Posterior vena cava (tissue), 2 donors: ENCODE measurements around the gene RHBDD3. TPM values are rescaled to one million over a fixed set of nuclear protein-coding genes. Genes with fewer than 3 reads are reported as not detected.
A peak's percentile ranks its signal among the peaks of the same experiment; 100 is the strongest.

Experiments
- DNase-seq: peaks from one replicate; pipeline ENCODE4 v3.0.0-alpha.2; 2020; ENCODE audit warnings: low spot score
- intact Hi-C, 2 donors: fragments of 100-400 bp; cut with DNase I; formaldehyde crosslinking; loops; one replicate each; pipeline versions ENCODE4 v1.14.1 to v1.14.2; 2022 to 2023
- total RNA-seq, 2 donors: library from RNA; stranded (reverse); fragmentation: NEBNext Ultra II Directional; extraction: Animal tissue kit (Norgen Biotek cat#: 25700); gene quantifications; one replicate each; pipeline ENCODE4 v1.2.1, GENCODE V29; 2021
- donor health status: DM: yes; HTN: yes; CAD: no.
- donor health status: DM: yes; HTN: yes; CAD: no.

RHBDD3 gene
- total RNA-seq, 2 donors from 2014 or later: 11.8 to 17.6 TPM

DNA sequence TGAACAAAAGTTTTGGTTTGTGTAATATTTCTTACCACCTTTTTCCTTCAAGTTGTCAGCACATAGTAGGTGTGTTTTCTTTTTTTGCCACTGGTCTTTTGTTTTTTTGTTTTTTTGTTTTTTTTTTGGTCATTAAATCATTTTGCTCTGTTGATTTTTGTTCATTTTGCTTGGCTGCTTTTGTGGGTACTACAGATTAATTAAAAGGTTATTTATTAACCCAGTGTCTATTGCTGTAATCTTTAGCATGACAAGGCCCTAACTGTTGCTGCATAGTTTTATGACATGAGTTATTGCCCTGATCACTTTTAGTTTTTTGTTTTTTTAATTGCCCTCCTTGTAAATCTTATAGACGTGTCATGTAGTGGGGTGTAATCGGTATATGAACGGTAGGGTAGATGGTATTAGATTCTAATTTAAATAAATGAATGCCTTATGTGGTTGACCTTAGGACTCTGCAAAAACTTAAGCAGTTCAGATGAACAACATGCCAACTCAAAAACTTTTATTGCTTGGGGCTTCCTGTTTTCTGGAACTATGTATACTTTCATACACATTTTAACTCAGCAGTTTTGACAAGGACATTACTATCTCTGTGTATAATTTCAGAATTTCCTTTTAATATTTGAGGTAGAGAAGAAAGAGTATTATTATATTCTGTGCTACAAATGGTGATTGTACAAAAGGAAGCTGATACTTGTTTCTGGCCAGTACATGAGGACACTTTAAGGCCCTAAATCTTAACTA, 8.2 kb upstream of the RHBDD3 start:
- no peak for DNase-seq

DNA sequence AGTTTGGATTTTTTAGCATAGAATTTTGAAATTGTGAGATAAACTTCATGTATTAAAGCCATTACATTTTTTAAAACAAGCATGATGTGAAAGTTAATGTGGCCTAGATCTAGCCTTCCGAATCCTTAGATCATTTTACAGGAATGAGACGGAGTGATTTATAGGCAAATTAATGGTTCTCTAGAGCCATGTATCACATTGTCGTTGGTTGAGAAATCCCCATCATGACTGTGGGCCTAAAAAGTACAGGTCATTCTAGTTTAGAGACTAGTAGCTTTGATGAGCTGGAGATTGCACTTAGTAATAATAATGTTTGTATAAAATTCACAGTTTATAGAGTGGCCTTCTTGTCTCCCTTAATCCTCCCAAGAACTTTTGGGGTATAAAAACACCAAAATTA, 7.4 kb upstream of the RHBDD3 start:
- DNase-seq: no peak
- intact Hi-C loops: no loop called here

More for the DNA sequence above, 8.2 kb upstream of the RHBDD3 start:
- intact Hi-C loops: no loop called here

DNA sequence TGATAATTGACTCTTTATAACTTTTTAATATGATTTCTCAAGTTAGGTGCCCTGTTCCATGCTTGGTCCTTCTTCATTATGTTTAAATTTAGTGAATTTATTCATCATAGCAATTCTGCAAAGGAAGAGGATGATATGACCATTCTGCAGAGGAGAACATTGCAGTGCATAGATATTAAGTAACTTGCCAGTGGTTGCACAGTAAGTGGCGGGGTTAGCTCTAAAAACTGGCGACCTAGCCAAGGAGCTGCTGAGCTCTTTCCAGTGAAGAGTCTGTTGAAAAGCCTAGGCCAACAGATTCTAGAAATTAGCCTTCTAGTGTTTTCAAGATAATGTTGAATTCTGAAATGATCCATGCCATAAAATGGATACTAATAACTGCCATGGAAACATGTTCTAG, 4.8 kb upstream of the RHBDD3 start:
- DNase-seq: no peak
- intact Hi-C loops: loop anchor here in 1 of 2 donors (2.0 kb wide), 1 partner anchor 50 kb away; no protein-coding TSS in a partner anchor

DNA sequence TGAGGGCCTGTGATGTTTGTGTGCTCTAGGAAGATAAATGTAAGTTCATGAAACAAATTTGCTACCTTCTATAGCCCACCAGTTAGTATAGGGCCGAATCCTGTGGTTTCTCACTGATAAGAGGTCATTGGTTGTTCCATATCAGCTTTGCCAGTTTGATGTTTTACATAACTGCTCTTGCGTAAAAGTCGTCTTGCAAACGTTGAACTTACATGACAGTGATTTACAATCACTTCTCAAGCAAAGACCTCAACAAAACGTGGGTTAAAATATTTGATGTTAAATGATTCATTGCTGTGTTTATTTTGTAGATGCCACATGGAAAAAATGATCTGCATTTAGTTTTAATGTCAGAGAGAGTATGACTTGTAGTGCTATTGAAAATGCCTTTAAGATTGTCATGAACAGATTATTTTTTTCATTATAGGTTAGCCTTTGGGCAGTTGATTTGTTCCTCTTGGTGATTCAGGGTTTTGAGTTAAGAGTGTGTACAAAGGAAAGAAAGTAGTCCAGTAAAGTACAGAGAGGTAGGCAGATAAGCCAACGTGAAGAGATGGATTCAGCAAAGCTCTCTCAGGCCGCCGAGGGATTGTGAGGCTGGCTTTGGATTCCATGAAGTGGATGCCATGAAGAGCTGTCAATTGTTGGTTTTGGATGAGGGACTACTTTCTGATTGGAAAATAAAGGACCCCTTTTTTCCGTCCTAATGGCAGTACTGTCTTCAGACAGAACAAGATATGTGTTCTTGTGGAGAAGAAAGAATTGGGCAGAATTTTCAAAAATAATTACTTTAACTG, 2.9 kb upstream of the RHBDD3 start:
- no peak for DNase-seq
- intact Hi-C loops: no loop called here

GRCh38 chr22:29269731-29270474, 2.1 kb upstream of the RHBDD3 start:
- intact Hi-C loops: no loop called here
- no peak for DNase-seq

- intact Hi-C loops: no loop called here
- no peak for DNase-seq
Observed at GRCh38 chr22:29269230-29269604, 1.4 kb upstream of the RHBDD3 start.

DNA sequence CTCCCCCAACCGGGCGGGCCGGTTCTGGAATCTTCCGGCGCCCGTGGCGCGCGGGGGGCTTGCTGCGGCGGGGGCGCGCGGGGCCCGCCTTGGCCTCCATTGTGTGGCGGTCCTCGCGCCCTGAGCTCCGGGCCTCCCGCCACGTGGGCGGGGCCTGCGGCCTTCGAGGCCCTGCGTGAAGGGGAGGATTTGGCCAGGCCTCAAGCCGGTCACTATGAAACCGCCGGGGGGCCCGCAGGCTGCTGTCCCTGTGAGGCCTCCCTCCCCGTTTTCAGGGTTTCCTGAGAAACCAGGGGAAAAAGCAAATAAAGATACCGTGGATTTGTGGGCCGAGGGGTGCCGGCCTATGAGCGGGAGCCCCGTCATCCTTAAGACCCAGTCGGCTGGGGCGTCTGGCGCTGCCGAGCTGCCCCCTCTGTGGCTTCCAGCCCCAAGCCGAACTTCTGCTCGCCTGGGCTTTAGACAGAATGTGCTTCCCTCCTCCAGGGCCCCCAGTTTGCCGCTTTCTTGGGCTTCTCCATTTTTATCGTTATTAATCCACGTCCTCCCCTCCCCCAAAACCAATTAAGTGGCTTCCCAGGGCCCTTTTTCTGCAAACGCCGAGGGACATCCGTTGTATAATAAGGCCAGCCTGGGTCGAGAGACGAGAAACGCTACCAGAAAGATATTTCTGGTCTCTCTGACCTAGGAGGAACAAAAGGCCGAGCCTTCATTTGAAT, 889 bp upstream of the RHBDD3 start:
- intact Hi-C loops: no loop called here
- peak; percentile 92 for DNase-seq

- DNase-seq: no peak
- intact Hi-C loops: no loop called here
Observed at GRCh38 chr22:29267462-29267857, 321 bp downstream of the RHBDD3 start.

DNA sequence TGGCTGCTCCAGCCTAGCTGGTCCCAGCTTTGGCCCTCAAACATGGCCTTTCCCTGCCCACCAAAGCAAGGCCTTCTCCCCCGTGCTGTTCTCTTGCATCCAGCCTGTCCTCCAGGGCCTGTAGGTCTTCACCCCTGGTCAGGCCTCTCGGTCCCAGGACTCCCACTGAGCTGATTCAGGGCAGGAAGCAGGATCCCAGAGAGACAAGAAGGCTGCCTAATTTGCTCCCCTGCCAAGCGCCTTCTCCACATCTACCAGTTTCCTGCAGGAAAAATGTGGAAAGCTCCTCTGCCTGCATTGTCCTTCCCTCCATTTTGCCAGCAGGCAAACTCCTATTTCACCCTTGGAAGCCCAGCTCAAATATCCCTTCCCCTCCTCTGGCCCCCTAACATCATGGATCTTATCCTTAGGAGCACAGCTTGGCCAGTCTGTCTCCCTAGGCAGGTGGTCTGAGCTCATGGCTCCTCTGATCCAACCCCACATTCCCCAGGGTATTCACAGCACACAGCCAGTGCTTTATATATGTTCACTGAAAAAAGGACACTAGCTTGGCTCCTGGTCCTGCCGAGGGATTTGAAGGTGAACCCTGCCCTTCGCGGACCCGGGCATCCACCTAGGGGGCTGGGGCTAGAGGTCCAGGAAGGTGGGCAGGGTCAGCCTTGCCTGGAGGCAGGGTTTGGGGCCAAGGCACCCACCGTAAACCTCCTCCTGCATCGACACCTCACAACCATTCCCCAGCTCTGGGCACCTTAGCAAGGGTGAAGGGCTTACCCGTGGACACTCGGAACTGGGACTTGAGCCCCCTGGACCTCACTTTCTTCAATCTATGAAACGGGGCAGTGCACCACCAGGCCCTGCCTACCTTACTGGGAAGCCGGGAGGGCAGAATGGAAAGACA, 968 bp downstream of the RHBDD3 start:
- intact Hi-C loops: no loop called here
- peak; percentile 70 for DNase-seq

DNA sequence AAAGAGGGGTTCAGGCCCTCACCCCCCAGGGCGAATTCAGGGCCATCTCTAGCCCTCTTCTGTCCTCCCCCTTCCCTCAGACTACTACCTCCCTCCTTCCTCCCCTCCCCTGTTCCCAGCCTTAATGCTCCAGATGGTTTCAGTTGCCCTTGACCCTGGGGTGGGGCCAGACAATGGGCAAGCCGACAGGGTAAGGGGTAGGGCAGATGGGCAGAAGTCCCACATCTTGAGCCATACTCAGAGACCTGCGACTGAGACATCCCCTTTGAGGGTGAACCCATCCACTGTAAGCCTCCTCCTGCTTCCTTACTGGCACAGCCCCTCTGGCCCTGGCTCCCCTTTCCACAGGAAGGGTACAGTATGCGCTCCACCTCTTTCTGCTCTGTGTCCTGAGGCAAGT, 1.9 kb downstream of the RHBDD3 start:
- DNase-seq: no peak
- intact Hi-C loops: no loop called here

GRCh38 chr22:29265305-29265704, 2.5 kb downstream of the RHBDD3 start:
- intact Hi-C loops: no loop called here
- DNase-seq: no peak

DNA sequence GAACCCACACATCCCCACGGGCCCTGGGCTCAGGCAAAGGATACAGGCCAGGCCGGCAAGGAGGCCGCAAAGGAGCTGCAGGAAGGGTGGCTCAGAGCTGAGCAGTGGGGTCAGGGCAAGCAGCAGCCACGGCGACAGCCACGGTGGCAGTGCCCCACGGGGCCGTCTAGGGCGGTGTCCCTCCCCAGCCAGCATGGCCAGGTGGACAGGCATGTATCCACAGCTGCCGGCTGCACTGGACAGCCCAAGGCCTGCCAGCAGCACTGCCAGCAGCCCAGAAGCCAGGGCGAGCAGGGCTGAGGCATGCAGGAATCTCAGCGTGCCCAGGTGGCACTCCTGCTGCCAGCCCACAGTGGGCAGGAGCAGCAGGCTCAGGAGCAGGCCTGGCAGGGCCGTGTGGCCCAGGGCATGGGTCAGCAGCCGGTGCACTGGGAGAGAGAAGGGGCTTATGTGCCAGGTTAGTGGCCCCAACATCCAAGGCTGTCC, 3.9 kb downstream of the RHBDD3 start:
- intact Hi-C loops: no loop called here
- no peak for DNase-seq

GRCh38 chr22:29260601-29261315, 7.0 kb downstream of the RHBDD3 start:
- intact Hi-C loops: no loop called here
- no peak for DNase-seq

DNA sequence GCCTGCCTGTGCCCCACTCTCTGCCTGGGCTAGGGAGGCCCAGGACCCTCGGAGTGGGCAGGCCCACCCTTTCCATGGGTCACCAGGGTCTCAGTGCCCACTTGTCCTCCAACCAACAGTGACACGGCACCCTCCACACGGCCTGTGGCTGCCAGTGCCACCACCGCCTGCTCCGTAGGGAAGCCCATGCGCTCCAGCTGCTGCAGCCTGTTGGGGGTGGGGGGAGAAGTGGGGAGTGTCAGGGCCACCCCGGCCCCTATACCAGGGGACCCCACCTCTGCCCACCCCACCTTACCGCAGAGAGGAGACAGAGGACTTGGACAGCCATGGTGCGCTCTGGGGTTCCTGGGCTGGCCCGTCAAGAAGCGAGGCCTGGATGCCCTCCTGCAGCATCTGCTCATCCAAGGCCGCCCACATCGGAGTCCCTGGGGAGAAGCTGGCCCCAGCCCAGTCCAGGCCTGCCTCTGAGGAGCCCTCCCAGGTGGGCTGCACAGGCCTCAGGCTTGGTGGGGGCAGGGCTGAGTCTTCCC, 7.7 kb downstream of the RHBDD3 start:
- DNase-seq: no peak
- intact Hi-C loops: no loop called here

GRCh38 chr22:29259253-29259899, 8.4 kb downstream of the RHBDD3 start:
- no peak for DNase-seq
- intact Hi-C loops: loop anchor here in 1 of 2 donors (10.0 kb wide), 1 partner anchor 405 kb away; no protein-coding TSS in a partner anchor

DNA sequence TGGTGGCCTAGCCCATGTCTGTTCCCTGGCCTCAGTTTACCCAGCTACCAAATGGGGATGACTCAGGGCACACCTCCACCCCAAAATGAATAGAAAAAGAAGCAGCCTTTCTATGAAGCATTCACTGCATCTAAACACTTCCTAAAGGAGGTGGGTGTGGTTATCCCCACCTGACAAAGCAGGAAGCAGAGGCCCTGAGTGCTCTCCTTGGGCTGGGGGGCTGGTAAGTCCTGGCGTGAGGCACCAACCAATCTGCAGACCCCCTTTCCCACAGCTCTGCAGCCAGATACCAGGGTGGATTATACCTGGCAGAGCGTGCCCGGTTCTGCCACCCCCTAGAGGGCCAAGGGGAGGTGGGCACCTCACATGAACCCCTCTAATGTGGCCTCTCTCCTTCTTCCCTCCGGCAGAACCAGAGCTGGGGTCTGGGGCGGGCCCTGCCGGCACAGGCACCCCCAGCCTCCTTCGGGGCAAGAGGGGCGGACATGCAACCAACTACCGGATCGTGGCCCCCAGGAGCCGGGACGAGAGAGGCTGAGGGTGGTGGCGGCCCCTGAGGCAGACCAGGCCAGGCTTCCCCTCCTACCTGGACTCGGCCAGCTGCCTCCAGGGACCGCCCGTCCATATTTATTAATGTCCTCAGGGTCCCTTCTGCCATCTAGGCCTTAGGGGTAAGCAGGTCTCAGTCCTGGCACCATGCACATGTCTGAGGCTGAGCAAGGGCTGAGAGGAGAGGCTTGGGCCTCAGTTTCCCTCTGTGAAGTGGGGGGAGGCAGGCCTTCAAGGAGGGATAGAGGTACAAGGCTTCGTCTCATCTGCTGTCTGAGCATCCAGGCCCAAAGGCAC, 9.2 kb downstream of the RHBDD3 start:
- no peak for DNase-seq
- intact Hi-C loops: loop anchor here in 1 of 2 donors (10.0 kb wide), 1 partner anchor 404 kb away; no protein-coding TSS in a partner anchor
